Parathyroid adenoma (tissue), 2 donors: Measurements from ENCODE around the gene ZBTB34.

Experiments used
- H2AFZ ChIP-seq: fragments of 300-600 bp; sonication (generic); one replicate; pipeline ENCODE4 v1.7.0; 2017; ENCODE audit warnings: antibody characterized with exemption, mild to moderate bottlenecking
- H3K27ac ChIP-seq: fragments of 300-600 bp; sonication (generic); one replicate; pipeline ENCODE4 v1.7.0; 2017
- H3K27me3 ChIP-seq: fragments of 300-600 bp; sonication (generic); one replicate; pipeline ENCODE4 v1.7.0; 2017; ENCODE audit warnings: low read length; ENCODE audit not compliant: control insufficient read depth, insufficient read depth
- H3K36me3 ChIP-seq: fragments of 300-600 bp; sonication (generic); one replicate; pipeline ENCODE4 v1.7.0; 2017; ENCODE audit warnings: low read length; ENCODE audit not compliant: control insufficient read depth, insufficient read depth
- H3K4me1 ChIP-seq: fragments of 300-600 bp; sonication (generic); one replicate; pipeline ENCODE4 v1.7.0; 2017; ENCODE audit warnings: control low read depth
- H3K4me2 ChIP-seq: fragments of 300-600 bp; sonication (generic); one replicate; pipeline ENCODE4 v1.7.0; 2017; ENCODE audit warnings: low read length
- H3K4me3 ChIP-seq: fragments of 300-600 bp; sonication (generic); one replicate; pipeline ENCODE4 v1.7.0; 2017; ENCODE audit warnings: low read depth, low read length
- H3K79me2 ChIP-seq: fragments of 300-600 bp; sonication (generic); one replicate; pipeline ENCODE4 v1.7.0; 2017; ENCODE audit warnings: control low read depth
- H3K9ac ChIP-seq: fragments of 300-600 bp; sonication (generic); one replicate; pipeline ENCODE4 v1.7.0; 2017; ENCODE audit warnings: mild to moderate bottlenecking
- H3K9me3 ChIP-seq: fragments of 300-600 bp; sonication (generic); one replicate; pipeline ENCODE4 v1.7.0; 2017; ENCODE audit warnings: low read length; ENCODE audit not compliant: control insufficient read depth
- CTCF ChIP-seq: fragments of 300-600 bp; sonication (generic); IDR thresholded peaks from one replicate; pipeline ENCODE4 v1.7.0; 2017; ENCODE audit warnings: antibody characterized with exemption, mild to moderate bottlenecking
- donor health status: primary hyperparathyroidism.

ZBTB34 gene

GRCh38 chr9:126842220-126842842 lies 18.1 kb upstream of the ZBTB34 start:
- H3K79me2 ChIP-seq = no peaks in the 10 kb centered on the region
- H3K27ac ChIP-seq = no peak overlapping the region

GRCh38 chr9:126842977-126843799 lies 17.3 kb upstream of the ZBTB34 start:
- TF ChIP-seq CTCF = no peak
- no peak overlapping the region for H3K4me2 ChIP-seq
- H3K9ac ChIP-seq = no peak overlapping the region
- H3K27ac ChIP-seq = no peak overlapping the region
- no peak overlapping the region for H3K4me3 ChIP-seq
- no peaks in the 10 kb centered on the region for H3K79me2 ChIP-seq
- H3K27me3 ChIP-seq = no peaks in the 10 kb centered on the region
- no peaks in the 10 kb centered on the region for H3K4me1 ChIP-seq
- H2AFZ ChIP-seq = no peak overlapping the region
- no peaks in the 10 kb centered on the region for H3K9me3 ChIP-seq
- H3K36me3 ChIP-seq = no peaks in the 10 kb centered on the region

More at GRCh38 chr9:126842220-126842842, 18.1 kb upstream of the ZBTB34 start:
- no peak overlapping the region for H3K4me2 ChIP-seq
- H3K4me1 ChIP-seq = no peaks in the 10 kb centered on the region
- H3K4me3 ChIP-seq = no peak overlapping the region
- H3K9me3 ChIP-seq = no peaks in the 10 kb centered on the region
- H3K36me3 ChIP-seq = no peaks in the 10 kb centered on the region
- no peak for TF ChIP-seq CTCF
- no peak overlapping the region for H3K9ac ChIP-seq
- H3K27me3 ChIP-seq = no peaks in the 10 kb centered on the region
- no peak overlapping the region for H2AFZ ChIP-seq

GRCh38 chr9:126844085-126844484 lies 16.4 kb upstream of the ZBTB34 start:
- no peak overlapping the region for H3K4me2 ChIP-seq
- H3K36me3 ChIP-seq = no peaks in the 10 kb centered on the region
- no peaks in the 10 kb centered on the region for H3K27me3 ChIP-seq
- no peaks in the 10 kb centered on the region for H3K4me1 ChIP-seq
- no peak overlapping the region for H3K4me3 ChIP-seq
- H2AFZ ChIP-seq = no peak overlapping the region
- H3K9ac ChIP-seq = no peak overlapping the region
- no peaks in the 10 kb centered on the region for H3K9me3 ChIP-seq
- H3K27ac ChIP-seq = no peak overlapping the region
- H3K79me2 ChIP-seq = no peaks in the 10 kb centered on the region
- no peak for TF ChIP-seq CTCF

- no peaks in the 10 kb centered on the region for H3K36me3 ChIP-seq
- H3K27me3 ChIP-seq = no peaks in the 10 kb centered on the region
- H3K4me1 ChIP-seq = no peaks in the 10 kb centered on the region
- TF ChIP-seq CTCF = no peak
- H3K27ac ChIP-seq = no peak overlapping the region
- H3K9me3 ChIP-seq = no peaks in the 10 kb centered on the region
- no peak overlapping the region for H3K4me3 ChIP-seq
- no peak overlapping the region for H3K4me2 ChIP-seq
- no peak overlapping the region for H2AFZ ChIP-seq
- H3K79me2 ChIP-seq = no peaks in the 10 kb centered on the region
- H3K9ac ChIP-seq = no peak overlapping the region
Measured at GRCh38 chr9:126847051-126847450, 13.4 kb upstream of the ZBTB34 start.
